GM10847 (cell line): Measurements from ENCODE around the gene COL27A1.

ENCODE experiments used
- POLR2A ChIP-seq: IDR thresholded peaks from 2 replicates; pipeline ENCODE4 v1.6.1; 2011; ENCODE audit not compliant: insufficient read length; ENCODE audit errors: extremely low read depth

The COL27A1 gene

DNA sequence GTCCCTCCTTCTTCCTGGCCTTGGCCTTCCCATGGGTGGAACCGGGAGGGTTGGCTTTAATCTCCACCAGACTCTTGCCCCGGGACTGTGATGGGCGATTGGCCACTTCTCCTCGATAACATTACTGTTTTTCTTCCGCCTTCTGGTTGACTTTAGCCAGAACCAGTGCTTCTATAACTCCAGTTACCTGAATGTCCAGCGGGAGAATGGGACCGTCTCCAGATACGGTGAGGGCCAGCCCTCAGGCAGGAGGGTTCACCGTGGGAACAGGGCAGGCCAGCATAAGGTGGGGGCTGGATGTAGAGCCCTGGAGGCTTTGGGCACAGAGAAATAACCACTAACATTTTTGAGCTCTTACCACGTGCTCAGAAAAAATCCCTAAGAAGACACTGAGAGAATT lies 175.3 kb downstream of the COL27A1 start:
- no peak for TF ChIP-seq POLR2A

DNA sequence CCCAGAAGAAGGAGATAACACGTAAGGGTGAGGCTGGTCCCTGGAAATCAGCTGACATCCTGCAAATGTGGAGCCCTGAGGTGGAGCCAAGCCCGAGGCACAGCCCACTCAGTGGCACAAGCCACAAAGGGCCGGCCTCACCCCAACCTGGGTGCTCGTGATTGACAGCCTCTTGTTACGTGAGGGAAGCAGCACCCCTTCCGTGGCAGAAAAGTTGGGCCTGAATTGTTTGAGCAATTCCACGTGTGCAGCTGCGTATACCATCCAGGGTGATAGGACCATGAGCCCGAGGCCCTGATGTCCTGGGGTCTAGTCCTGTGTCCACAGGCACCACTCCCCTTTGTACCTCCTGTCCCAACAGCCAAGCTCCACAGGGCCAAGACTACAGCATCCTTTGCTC lies 179.2 kb downstream of the COL27A1 start:
- TF ChIP-seq POLR2A, result no peak

DNA sequence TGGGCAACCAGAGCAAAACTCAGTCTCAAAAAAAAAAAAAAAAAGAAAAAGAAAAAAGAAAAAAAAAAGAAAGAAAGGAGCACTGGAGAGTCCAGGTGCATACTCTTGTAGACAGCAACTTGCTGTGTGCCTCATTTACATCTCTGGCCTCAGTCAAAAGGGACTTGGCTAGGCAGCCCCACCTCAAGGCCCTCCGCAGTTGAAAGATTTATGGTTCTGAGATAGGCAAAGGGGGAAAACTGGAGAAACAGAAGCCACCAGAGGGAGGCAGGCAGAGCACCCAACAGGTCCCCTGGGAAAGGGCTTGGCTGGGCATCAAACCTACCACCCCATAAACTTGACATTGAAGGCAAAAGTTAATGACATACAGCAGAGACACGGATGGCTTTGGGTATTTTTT lies 180.4 kb downstream of the COL27A1 start:
- no peak for TF ChIP-seq POLR2A

DNA sequence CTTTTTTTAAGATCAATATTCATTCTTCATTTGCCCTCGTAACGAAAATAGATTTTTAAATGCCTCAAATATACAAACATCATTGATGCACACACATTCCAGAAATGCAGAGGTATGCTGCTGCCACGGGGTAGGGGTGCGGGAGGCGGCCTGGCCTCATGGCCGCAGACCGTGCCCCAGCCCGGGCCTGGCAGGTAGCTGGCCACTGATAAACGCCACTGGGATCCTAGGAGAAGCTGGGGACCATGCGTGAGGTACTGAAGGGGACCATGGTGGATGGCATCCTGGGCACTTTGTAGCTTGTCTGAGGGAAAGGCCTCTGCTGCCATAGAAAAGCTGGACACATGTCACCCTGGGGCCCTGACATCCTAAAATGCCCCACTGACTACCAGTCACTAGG lies 180.8 kb downstream of the COL27A1 start:
- no peak for TF ChIP-seq POLR2A

DNA sequence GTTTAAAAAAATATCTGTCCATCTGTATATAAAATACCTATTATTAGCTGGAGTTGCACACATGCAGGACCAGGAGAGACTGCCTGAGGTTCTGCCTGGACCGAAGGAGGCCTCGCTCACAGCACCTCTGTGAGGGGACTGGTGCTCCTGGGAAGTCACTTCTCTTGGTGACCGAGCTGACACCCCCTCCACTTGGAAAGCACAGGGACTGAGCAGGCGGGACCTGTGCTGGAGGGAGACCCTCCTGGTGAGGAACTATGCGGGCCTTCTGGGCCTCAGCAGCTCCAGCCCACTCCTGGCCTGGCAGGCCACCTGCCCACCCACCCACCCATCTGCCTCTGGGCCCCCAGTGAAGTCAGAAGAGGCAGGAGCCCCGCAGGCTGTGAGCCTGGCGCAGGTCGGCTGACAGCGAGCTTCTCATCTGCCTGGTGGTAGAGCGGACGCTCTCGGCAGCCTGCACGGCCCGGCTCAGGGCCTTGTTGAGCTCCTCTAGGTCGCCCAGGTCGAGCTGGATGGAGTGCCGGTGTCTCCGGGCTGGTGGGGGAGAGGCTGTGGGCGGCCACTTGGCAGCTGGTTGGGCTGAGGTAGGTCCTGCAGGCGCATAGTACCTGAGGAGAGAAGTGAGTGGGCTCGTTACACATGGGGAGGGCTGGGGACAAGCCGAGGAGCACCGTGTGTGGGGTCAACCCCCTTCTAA lies 181.5 kb downstream of the COL27A1 start:
- no peak for TF ChIP-seq POLR2A

DNA sequence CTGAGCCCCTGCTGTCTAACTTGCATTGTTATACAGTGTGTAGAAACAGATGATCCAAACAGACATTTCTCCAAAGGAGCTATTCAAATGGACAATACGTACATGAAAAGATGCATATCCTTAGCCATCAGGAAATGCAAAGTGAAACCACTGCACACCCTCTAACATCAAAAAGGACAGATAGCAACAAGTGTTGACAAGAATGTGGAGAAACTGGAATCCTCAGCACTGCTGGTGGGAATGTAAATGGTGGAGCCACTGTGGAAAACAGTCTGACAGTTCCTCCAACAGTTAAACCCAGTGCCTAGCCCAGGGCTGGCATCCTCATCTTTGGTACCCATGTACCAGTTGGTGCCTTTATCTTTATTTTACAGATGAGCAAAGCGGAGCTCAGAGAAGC lies 182.8 kb downstream of the COL27A1 start:
- TF ChIP-seq POLR2A, result no peak

DNA sequence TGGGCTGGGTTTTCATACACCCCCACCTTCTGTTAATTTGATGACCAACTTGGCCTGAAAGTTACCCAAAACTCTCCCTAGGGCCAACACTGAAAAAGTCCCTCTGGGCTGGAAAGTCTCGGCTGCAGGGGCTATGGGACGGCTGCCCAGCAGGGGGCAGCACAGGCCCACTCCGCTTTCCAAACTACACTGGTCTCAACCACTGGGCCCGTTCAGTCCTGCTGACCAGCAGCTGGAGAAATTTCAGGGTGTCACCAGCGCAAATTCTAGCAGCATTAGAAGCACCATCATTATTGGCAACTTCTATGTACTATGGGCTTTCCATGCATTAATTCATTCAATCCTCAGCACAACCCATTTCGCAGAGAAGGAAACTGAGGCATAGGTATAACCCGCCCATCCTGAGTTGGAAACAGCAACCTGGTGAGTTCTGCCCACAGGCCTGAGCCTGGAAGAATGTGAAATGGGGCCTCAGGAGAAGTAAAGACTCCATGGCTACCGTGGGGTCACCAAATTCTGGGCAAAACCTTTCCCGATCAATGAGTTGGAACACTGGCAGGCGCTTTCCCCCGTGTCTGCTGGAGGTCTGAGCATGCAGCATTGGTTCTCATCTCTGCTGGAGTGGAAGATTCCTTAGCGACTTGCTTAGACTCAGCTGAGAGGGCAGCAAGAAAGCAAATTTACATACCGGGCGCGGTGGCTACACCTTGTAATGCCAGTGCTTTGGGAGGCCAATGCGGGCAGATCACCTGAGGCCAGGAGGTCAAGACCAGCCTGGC lies 184.0 kb downstream of the COL27A1 start:
- TF ChIP-seq POLR2A, result no peak

DNA sequence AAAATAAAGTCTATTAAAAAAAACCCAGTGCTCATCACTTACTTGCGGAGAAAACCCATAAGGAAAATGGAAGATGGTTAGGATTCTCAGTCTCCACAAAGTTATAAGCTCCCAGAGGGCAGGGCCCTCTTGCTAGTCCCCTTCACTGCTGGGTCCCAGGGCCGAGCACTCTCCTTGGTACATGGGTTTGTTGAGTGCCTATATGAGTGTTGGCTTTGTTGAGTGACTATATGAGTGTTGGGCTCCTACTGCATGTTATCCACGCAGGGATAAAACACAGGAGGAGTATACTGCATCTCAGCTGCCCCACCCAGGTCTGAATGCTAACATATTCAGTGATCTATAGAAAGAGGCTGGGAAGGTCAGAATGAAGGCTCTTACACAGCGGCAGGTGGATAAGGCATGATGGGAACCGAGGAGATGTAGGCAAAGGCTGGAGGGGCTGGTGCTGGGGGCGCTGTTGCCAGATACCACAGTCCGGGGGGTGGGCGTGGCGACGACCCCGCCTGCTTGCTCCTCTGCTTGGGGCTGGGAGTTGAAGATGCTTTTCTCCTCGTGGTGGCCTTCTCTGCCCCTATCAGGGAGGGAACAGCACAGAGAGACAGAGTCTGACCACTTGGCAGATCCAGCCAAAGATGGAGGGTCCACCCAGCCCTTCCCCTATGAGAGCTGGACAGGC lies 186.0 kb downstream of the COL27A1 start:
- no peak for TF ChIP-seq POLR2A

DNA sequence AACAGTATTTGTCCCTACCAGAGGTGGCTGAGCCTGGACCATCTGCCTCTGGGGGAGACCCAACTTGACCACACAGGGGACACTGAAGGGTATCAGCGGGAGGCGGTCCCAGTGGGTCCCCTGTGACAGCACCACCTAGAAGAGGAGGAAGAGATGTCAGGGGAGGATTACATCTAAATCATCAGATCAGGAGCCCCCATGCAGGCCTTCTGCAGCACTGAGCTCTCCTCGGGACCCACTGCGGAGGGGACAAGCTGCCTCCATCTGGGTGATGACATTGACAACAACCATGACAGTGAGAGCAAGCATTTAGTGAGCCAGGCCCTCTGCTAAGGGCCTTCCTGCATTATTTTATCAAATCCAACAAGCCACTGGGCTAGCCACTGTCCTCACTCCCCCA lies 186.7 kb downstream of the COL27A1 start:
- TF ChIP-seq POLR2A, result no peak

DNA sequence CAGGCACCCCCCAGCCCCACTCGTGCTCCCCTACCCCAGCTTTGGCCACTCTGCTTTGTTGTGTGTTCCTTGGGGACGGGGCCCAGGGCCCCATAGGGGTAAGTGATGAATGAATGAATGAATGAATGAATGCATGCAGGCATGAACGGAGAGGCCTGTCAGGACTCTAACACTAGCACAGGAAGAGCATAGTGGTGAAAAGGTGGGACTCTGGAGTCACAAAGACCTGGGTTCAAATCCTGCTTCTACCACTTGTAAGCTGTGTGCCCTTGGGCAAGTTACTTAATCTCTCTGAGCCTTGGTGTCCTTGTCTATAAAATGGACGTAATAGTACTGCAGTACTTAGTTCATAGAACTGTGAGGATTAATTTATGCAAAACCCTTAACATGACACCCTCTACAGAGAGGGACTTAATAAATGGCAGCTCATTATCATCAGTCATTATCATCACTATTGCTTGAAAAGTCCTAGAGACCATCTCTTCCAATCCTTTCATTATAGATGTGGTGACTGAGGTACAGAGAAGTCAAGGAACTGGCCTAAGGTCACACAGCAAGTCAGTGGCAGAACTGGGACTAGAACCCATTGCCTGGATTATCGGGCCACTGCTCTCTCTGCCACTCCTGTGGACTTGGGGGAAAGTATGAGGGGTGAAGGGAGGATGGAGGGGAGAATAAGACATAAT lies 187.6 kb downstream of the COL27A1 start:
- TF ChIP-seq POLR2A, result no peak

DNA sequence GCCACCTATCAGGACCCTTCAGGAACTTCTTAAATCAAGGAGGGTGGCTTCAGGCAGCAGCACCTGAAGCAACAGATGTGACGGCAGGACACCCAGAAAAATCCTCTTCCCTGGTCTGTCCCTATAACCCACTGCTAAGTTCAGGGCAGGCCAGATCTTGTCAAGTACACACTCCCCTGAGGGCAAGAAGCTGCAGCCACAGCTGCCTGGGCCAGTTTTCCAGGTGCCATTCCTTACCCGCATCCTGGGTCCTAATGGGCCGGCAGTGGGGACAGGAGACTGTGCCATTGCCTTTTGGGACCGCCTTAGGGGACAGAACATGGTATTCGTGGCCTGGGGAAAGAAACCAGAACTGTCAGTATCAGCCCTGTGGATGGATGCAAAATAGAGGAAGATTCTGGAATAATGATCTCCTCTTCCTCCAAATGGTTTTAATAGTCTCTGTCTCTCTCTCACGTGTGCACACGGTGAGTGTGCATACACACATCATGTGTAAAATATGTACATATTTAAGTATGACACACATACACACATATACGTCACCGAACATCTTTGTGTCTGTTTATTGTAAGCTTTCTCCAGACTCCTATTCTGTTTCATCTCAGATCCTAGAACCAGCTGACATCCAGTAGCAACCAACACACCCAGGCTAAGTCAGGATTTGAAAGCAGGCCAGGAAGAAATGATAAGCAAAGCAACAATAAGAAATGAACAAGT lies 188.3 kb downstream of the COL27A1 start:
- no peak for TF ChIP-seq POLR2A

DNA sequence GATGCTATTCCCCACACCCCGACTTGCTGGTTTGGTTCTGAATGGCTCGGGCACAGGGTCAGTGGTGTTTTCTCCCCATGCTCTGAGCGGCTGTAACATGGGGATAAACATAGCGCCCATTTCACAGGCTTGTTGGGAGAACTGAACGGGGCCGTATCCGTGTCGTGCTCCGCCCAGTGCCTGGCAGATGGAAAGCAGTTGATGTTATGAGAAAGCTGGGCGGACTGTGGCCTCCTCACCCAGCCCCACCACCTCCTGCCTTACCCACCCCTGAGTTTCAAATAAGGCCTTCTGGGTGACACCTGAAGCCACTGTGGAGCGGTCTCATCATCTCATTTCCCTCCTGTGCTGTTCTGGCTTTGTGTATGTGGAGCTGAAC lies 188.8 kb downstream of the COL27A1 start:
- TF ChIP-seq POLR2A, result no peak

DNA sequence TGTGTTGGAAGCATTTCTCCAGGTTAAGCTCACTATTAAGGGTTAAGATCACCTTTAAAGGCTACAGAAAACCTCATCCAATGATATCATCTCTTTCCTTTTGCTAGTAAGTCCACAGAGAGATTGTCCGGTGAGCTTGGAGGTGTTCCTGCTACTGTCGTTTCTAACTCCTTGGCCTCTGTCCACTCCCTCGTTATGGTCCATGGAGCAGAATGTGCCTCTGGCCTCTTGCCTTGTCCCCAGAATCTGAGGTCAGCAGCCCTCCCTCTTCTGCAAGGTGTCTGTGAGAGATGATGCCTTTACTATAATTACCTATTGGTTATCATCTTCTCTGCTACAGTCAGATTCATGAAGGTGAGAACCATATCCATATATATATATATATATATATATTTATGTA lies 189.4 kb downstream of the COL27A1 start:
- TF ChIP-seq POLR2A, result no peak

DNA sequence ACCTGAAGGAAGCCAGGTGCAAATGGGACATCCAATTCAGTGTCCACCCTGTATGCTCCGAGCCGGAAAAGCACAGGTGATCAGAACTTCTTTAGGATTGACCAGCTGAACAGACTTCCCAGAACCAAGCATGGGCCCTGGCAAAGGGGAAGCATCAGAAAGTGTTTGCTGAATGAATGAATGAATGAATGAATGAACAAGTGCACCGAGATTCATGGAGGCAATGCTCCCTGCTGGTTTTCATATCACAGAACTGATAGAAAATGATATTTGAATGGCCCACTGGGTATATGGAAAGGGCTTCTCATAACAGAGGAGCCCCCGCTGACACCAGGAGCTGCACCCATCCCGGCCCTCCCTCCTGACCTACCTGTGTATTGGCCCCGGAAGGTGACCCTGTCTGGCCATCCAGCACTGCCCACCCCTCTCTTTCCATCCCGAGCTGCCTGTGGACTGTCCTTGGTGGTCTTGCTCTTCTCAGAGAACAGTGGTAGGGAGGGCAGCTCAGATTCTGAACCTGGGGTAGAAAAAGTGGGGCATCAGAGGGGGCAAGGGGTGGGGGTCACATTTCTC lies 190.2 kb downstream of the COL27A1 start:
- TF ChIP-seq POLR2A, result no peak

DNA sequence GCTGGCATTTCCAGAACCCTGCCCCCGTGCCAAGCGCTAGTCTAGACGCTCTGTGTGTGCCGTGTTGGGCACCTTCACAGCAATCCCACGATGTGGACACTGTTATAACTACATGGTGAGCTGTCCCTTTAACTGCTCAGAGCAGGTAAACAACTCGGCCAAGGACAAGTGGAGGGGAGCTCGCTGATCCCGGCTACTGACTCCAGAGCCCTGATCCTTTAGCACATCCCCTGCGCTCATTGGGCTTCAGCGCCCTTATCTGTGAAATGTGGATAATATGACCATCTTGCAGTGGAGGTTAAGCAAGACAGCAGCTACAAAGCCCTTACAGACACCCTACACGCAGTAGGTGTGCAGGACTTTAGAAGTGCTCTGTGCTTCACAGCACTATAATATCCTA lies 190.8 kb downstream of the COL27A1 start:
- no peak for TF ChIP-seq POLR2A
